ENCODE data around the gene MED17.

Gene MED17

GRCh38 chr11:93849751-93850593 lies 65.9 kb downstream of the MED17 start:
- DNase-seq (ENCODE audit: low read depth in 2 of 2): no peak

- no peak for DNase-seq (ENCODE audit: low read depth in 2 of 2)
These were observed 66.5 kb downstream of the MED17 start, which contains the start of gene VSTM5 for GRCh38 chr11:93850594-93851018. VSTM5 (minus strand) TSS chr11:93850618; CDS start chr11:93850502, 116 bp downstream.

- no peak for DNase-seq (ENCODE audit: low read depth in 2 of 2)
These were observed 68.2 kb downstream of the MED17 start for GRCh38 chr11:93852242-93852641.

GRCh38 chr11:93857413-93858120 lies 73.5 kb downstream of the MED17 start:
- no peak for DNase-seq (ENCODE audit: low read depth in 2 of 2)

- no peak for DNase-seq (ENCODE audit: low read depth in 2 of 2)
These were observed 74.2 kb downstream of the MED17 start for GRCh38 chr11:93858121-93858775.

- no peak for DNase-seq (ENCODE audit: low read depth in 2 of 2)
These were observed 77.7 kb downstream of the MED17 start for GRCh38 chr11:93861808-93862207.
